Liver (tissue), 9 donors: Measurements from ENCODE around the gene MED27. TPM values are rescaled to one million over a fixed set of nuclear protein-coding genes. Genes with fewer than 3 reads are reported as not detected.

Experiments
- DNase-seq: peaks from one replicate; pipeline ENCODE4 v3.0.0-alpha.2; 2017; ENCODE audit warnings: low spot score
- H3K27ac ChIP-seq, 2 donors: one replicate each; pipeline ENCODE4 v1.7.0; 2013; ENCODE audit warnings: inconsistent platforms in 2 of 2, low read length in 2 of 2, control low read depth in 1 of 2, low read depth in 1 of 2, mild to moderate bottlenecking in 1 of 2
- H3K27me3 ChIP-seq, 4 donors: one replicate each; pipeline versions ENCODE4 v1.6.1 to v1.7.0; 2013; ENCODE audit warnings: low read length in 3 of 4, inconsistent platforms in 1 of 4, mild to moderate bottlenecking in 1 of 4, moderate library complexity in 1 of 4; ENCODE audit not compliant: control insufficient read depth in 4 of 4, insufficient read depth in 4 of 4
- H3K36me3 ChIP-seq, 4 donors: one replicate each; pipeline versions ENCODE4 v1.6.1 to v1.7.0; 2013; ENCODE audit warnings: low read length in 3 of 4, mild to moderate bottlenecking in 3 of 4, low read depth in 1 of 4, moderate library complexity in 1 of 4; ENCODE audit not compliant: control insufficient read depth in 4 of 4, insufficient read depth in 3 of 4
- H3K4me1 ChIP-seq, 4 donors: one replicate each; pipeline versions ENCODE4 v1.6.1 to v1.7.0; 2013; ENCODE audit warnings: low read length in 3 of 4, mild to moderate bottlenecking in 3 of 4, moderate library complexity in 1 of 4; ENCODE audit not compliant: control insufficient read depth in 4 of 4, insufficient read depth in 4 of 4
- H3K4me3 ChIP-seq, 3 donors: one replicate each; pipeline versions ENCODE4 v1.6.1 to v1.7.0; 2013; ENCODE audit warnings: low read length in 3 of 3, control low read depth in 1 of 3, low read depth in 1 of 3, mild to moderate bottlenecking in 1 of 3
- H3K9ac ChIP-seq, 2 donors: one replicate each; pipeline ENCODE4 v1.7.0; 2013; ENCODE audit warnings: low read length in 2 of 2, mild to moderate bottlenecking in 2 of 2, moderate library complexity in 2 of 2, control low read depth in 1 of 2, low read depth in 1 of 2
- H3K9me3 ChIP-seq, 4 donors: one replicate each; pipeline versions ENCODE4 v1.6.1 to v1.7.0; 2013; ENCODE audit warnings: low read length in 3 of 4; ENCODE audit not compliant: control insufficient read depth in 4 of 4
- EGR1 ChIP-seq, 2 donors: IDR thresholded peaks; 2 replicates each; pipeline ENCODE4 v1.6.1; 2016 to 2018; ENCODE audit warnings: antibody characterized with exemption in 2 of 2, low read depth in 2 of 2
- FOXA1 ChIP-seq: IDR thresholded peaks from 2 replicates; pipeline ENCODE4 v1.6.1; 2016; ENCODE audit warnings: antibody characterized with exemption
- FOXA2 ChIP-seq: IDR thresholded peaks from 2 replicates; pipeline ENCODE4 v1.6.1; 2016; ENCODE audit warnings: antibody characterized with exemption
- GABPA ChIP-seq, 2 donors: IDR thresholded peaks in 1 of 2; conservative IDR thresholded peaks in 1 of 2; 2 replicates each; pipeline ENCODE4 v1.6.1; 2016; ENCODE audit warnings: antibody characterized with exemption in 2 of 2, mild to moderate bottlenecking in 1 of 2, moderate library complexity in 1 of 2
- HNF4A ChIP-seq, 2 donors: conservative IDR thresholded peaks; 2 replicates each; pipeline ENCODE4 v1.6.1; 2016; ENCODE audit warnings: antibody characterized with exemption in 2 of 2, mild to moderate bottlenecking in 2 of 2
- HNF4G ChIP-seq: IDR thresholded peaks from 2 replicates; pipeline ENCODE4 v1.6.1; 2016; ENCODE audit warnings: antibody characterized with exemption
- JUND ChIP-seq, 2 donors: IDR thresholded peaks; 2 replicates each; pipeline ENCODE4 v1.6.1; 2016; ENCODE audit warnings: antibody characterized with exemption in 2 of 2
- NR2F2 ChIP-seq: IDR thresholded peaks from 2 replicates; pipeline ENCODE4 v1.6.1; 2016; ENCODE audit warnings: antibody characterized with exemption
- RAD21 ChIP-seq, 2 donors: IDR thresholded peaks; 2 replicates each; pipeline ENCODE4 v1.6.1; 2016; ENCODE audit warnings: antibody characterized with exemption in 2 of 2, mild to moderate bottlenecking in 2 of 2
- RXRA ChIP-seq, 2 donors: IDR thresholded peaks; 2 replicates each; pipeline ENCODE4 v1.6.1; 2017 to 2018; ENCODE audit warnings: antibody characterized with exemption in 2 of 2, mild to moderate bottlenecking in 1 of 2
- SP1 ChIP-seq: IDR thresholded peaks from 2 replicates; pipeline ENCODE4 v1.6.1; 2018; ENCODE audit warnings: antibody characterized with exemption, mild to moderate bottlenecking
- TAF1 ChIP-seq: conservative IDR thresholded peaks from 2 replicates; pipeline ENCODE4 v1.6.1; 2016; ENCODE audit warnings: antibody characterized with exemption, mild to moderate bottlenecking
- YY1 ChIP-seq: IDR thresholded peaks from 2 replicates; pipeline ENCODE4 v1.6.1; 2016; ENCODE audit warnings: antibody characterized with exemption, mild to moderate bottlenecking
- WGBS: extraction: QIAGEN DNeasy Blood & Tissue Kit; methylation state at CpG from one replicate; pipeline ENCODE4 v1.1.7; 2013; 5-methylcytosine and 5-hydroxymethylcytosine counted together
- polyA plus RNA-seq, 2 donors: library from polyadenylated mRNA; stranded (reverse) in 1 of 2; unstranded in 1 of 2; fragments of 200-250 nt in 1 of 2; fragments of >200 nt in 1 of 2; fragmentation: Nextera tagmentation in 1 of 2; extraction: Ambion mirVana in 1 of 2; gene quantifications; one replicate each; pipeline versions ENCODE4 v1.2.1 to v1.2.3, GENCODE V29; 2013 to 2015
- total RNA-seq, 2 donors: library from RNA; depleted of rRNA; stranded (reverse); fragments of >200 nt; gene quantifications; one replicate each; pipeline ENCODE4 v1.2.3, GENCODE V29; 2014
- TF ChIP-seq, protein P1 (sequence below): IDR thresholded peaks from 2 replicates; pipeline ENCODE4 v1.6.1; 2016; ENCODE audit warnings: antibody characterized with exemption
- TF ChIP-seq, protein P2 (sequence below): IDR thresholded peaks from 2 replicates; pipeline ENCODE4 v1.6.1; 2016; ENCODE audit warnings: antibody characterized with exemption
- TF ChIP-seq, protein P3 (sequence below): IDR thresholded peaks from 2 replicates; pipeline ENCODE4 v1.6.1; 2016; ENCODE audit warnings: antibody characterized with exemption, mild to moderate bottlenecking
- TF ChIP-seq, protein P4 (sequence below): fragments of 150-350 bp; IDR thresholded peaks from 2 replicates; pipeline ENCODE4 v1.5.1; 2017; ENCODE audit warnings: improper control_type of control experiment, low read depth, low read length; ENCODE audit not compliant: missing input control
- donor health status: healthy.
- donor health status: healthy.
- donor health status: healthy.
- donor health status: healthy.
- donor health status: healthy.

The MED27 gene
- total and polyA plus RNA-seq, 4 donors, result 4.6 to 7.9 (median 5.5) TPM

DNA sequence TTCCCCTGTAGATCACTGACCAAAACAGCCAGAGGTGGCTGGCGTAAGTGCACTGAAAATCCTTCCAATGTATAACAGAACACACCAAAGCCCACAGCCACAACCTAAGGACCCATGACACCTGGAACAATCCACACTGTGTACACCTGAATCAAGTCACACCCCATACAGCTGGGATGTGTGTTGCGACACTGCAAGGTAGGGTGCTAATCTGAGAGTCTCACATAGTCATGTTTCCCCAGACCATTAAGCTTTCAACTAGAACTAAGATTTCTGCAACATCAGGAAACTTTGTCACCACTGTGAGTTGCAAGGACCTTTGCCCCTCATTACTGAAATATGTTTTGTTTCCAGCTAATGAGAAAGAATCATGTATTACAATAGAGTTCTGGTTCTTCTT is 59.4 kb downstream of the MED27 start:
- 96% methylated on average over 2 of the region's 2 CpGs for WGBS
- DNase-seq, result no peak
- H3K36me3 ChIP-seq, result no peaks in the 10 kb centered on the region

DNA sequence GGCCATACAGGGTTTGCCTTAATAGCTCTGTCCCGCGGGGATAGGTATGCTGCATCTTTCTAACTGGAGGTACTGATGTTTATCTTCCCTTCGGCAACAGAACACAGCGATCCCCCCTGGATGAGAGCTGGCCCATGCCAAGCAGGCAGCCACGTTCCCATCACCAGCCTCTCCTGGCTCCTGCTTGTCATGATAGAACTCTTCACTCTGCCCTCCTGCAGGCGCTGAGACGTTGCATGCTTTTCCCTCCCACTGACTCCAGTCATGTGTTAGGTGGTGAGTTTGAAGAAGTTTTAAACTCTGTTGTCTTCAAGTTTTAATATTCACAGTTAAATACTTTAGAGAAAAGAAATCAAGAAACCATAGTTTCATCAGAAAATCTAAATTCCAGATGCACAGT is 60.0 kb downstream of the MED27 start:
- Histone ChIP-seq H3K36me3 (no peaks in the 10 kb centered on the region), H3K4me3 (no peak overlapping the region), H3K27ac (no peak overlapping the region), H3K4me1 (peaks cover 0 to 7% (median 0%) of the 10 kb centered on the region in 4 donors), H3K9ac (no peak overlapping the region), H3K9me3 (no peaks in the 10 kb centered on the region), H3K27me3 (no peaks in the 10 kb centered on the region)
- TF ChIP-seq HNF4A (conservative IDR thresholded peaks at IDR 0.05), result no peak
- no peak for TF ChIP-seq NR2F2
- no peak for TF ChIP-seq FOXA2
- TF ChIP-seq YY1, result no peak
- TF ChIP-seq HNF4G, result no peak
- no peak for TF ChIP-seq SP1
- no peak for TF ChIP-seq TAF1
- TF ChIP-seq, protein P1, sequence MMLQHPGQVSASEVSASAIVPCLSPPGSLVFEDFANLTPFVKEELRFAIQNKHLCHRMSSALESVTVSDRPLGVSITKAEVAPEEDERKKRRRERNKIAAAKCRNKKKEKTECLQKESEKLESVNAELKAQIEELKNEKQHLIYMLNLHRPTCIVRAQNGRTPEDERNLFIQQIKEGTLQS, result no peak
- TF ChIP-seq GABPA (IDR thresholded peaks at IDR 0.05 in 1 of 2, conservative IDR thresholded peaks at IDR 0.05 in 1 of 2), result no peak
- TF ChIP-seq, protein P2, sequence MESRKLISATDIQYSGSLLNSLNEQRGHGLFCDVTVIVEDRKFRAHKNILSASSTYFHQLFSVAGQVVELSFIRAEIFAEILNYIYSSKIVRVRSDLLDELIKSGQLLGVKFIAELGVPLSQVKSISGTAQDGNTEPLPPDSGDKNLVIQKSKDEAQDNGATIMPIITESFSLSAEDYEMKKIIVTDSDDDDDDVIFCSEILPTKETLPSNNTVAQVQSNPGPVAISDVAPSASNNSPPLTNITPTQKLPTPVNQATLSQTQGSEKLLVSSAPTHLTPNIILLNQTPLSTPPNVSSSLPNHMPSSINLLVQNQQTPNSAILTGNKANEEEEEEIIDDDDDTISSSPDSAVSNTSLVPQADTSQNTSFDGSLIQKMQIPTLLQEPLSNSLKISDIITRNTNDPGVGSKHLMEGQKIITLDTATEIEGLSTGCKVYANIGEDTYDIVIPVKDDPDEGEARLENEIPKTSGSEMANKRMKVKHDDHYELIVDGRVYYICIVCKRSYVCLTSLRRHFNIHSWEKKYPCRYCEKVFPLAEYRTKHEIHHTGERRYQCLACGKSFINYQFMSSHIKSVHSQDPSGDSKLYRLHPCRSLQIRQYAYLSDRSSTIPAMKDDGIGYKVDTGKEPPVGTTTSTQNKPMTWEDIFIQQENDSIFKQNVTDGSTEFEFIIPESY, result no peak
- no peak for TF ChIP-seq EGR1 (IDR thresholded peaks at IDR 0.05; ENCODE audit: low read depth in 2 of 2)
- TF ChIP-seq, protein P3, sequence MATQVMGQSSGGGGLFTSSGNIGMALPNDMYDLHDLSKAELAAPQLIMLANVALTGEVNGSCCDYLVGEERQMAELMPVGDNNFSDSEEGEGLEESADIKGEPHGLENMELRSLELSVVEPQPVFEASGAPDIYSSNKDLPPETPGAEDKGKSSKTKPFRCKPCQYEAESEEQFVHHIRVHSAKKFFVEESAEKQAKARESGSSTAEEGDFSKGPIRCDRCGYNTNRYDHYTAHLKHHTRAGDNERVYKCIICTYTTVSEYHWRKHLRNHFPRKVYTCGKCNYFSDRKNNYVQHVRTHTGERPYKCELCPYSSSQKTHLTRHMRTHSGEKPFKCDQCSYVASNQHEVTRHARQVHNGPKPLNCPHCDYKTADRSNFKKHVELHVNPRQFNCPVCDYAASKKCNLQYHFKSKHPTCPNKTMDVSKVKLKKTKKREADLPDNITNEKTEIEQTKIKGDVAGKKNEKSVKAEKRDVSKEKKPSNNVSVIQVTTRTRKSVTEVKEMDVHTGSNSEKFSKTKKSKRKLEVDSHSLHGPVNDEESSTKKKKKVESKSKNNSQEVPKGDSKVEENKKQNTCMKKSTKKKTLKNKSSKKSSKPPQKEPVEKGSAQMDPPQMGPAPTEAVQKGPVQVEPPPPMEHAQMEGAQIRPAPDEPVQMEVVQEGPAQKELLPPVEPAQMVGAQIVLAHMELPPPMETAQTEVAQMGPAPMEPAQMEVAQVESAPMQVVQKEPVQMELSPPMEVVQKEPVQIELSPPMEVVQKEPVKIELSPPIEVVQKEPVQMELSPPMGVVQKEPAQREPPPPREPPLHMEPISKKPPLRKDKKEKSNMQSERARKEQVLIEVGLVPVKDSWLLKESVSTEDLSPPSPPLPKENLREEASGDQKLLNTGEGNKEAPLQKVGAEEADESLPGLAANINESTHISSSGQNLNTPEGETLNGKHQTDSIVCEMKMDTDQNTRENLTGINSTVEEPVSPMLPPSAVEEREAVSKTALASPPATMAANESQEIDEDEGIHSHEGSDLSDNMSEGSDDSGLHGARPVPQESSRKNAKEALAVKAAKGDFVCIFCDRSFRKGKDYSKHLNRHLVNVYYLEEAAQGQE, result no peak
- no peak for TF ChIP-seq FOXA1
- no peak for TF ChIP-seq JUND (IDR thresholded peaks at IDR 0.05)
- TF ChIP-seq, protein P4, sequence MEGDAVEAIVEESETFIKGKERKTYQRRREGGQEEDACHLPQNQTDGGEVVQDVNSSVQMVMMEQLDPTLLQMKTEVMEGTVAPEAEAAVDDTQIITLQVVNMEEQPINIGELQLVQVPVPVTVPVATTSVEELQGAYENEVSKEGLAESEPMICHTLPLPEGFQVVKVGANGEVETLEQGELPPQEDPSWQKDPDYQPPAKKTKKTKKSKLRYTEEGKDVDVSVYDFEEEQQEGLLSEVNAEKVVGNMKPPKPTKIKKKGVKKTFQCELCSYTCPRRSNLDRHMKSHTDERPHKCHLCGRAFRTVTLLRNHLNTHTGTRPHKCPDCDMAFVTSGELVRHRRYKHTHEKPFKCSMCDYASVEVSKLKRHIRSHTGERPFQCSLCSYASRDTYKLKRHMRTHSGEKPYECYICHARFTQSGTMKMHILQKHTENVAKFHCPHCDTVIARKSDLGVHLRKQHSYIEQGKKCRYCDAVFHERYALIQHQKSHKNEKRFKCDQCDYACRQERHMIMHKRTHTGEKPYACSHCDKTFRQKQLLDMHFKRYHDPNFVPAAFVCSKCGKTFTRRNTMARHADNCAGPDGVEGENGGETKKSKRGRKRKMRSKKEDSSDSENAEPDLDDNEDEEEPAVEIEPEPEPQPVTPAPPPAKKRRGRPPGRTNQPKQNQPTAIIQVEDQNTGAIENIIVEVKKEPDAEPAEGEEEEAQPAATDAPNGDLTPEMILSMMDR, result no peak
- TF ChIP-seq RXRA (IDR thresholded peaks at IDR 0.05), result no peak
- TF ChIP-seq RAD21 (IDR thresholded peaks at IDR 0.05), result no peak
- WGBS, result 96% methylated on average over 7 of the region's 7 CpGs
- DNase-seq, result no peak

More for the DNA sequence above, 59.4 kb downstream of the MED27 start:
- Histone ChIP-seq H3K4me3 (no peak overlapping the region), H3K9me3 (no peaks in the 10 kb centered on the region), H3K27ac (no peak overlapping the region), H3K9ac (no peak overlapping the region), H3K27me3 (no peaks in the 10 kb centered on the region), H3K4me1 (peaks cover 0 to 7% (median 0%) of the 10 kb centered on the region in 4 donors)
- TF ChIP-seq TAF1 (no peak), RXRA (IDR thresholded peaks at IDR 0.05) (no peak), FOXA1 (no peak), HNF4A (conservative IDR thresholded peaks at IDR 0.05) (peak in 1 of 2 donors; percentile 16)
